ENCODE measurements around the gene ARAF.
A peak's percentile ranks its signal among the peaks of the same experiment; 100 is the strongest.

Gene ARAF

GRCh38 chrX:47610511-47610910 lies 49.5 kb downstream of the ARAF start:
- no peak for TF ChIP-seq CTCF (IDR thresholded peaks at IDR 0.05; ENCODE audit: low read depth, low read length)
- H3K4me3 ChIP-seq (replicated peaks in 1 of 2; ENCODE audit: low read depth in 2 of 2, low read length in 2 of 2), result no peak overlapping the region

GRCh38 chrX:47611489-47611888 lies 50.5 kb downstream of the ARAF start:
- no peak overlapping the region for H3K4me3 ChIP-seq (replicated peaks in 1 of 2; ENCODE audit: low read depth in 2 of 2, low read length in 2 of 2)
- no peak for DNase-seq (ENCODE audit: low read depth in 2 of 2)
- no peak for TF ChIP-seq CTCF (IDR thresholded peaks at IDR 0.05; ENCODE audit: low read depth, low read length)

More at GRCh38 chrX:47610511-47610910, 49.5 kb downstream of the ARAF start:
- DNase-seq (ENCODE audit: low read depth in 2 of 2), result peak; percentile 8 to 52

GRCh38 chrX:47611926-47612325 lies 50.9 kb downstream of the ARAF start:
- TF ChIP-seq CTCF (IDR thresholded peaks at IDR 0.05; ENCODE audit: low read depth, low read length), result no peak
- no peak for DNase-seq (ENCODE audit: low read depth in 2 of 2)
- H3K4me3 ChIP-seq (replicated peaks in 1 of 2; ENCODE audit: low read depth in 2 of 2, low read length in 2 of 2), result no peak overlapping the region

- no peak for TF ChIP-seq CTCF (IDR thresholded peaks at IDR 0.05; ENCODE audit: low read depth, low read length)
- no peak overlapping the region for H3K4me3 ChIP-seq (replicated peaks in 1 of 2; ENCODE audit: low read depth in 2 of 2, low read length in 2 of 2)
- DNase-seq (ENCODE audit: low read depth in 2 of 2), result no peak
These were observed 51.4 kb downstream of the ARAF start for GRCh38 chrX:47612418-47612817.

- DNase-seq (ENCODE audit: low read depth in 2 of 2), result no peak
These were observed 52.1 kb downstream of the ARAF start for GRCh38 chrX:47613082-47613481.

GRCh38 chrX:47614618-47615017 lies 53.6 kb downstream of the ARAF start:
- no peak for TF ChIP-seq CTCF (IDR thresholded peaks at IDR 0.05; ENCODE audit: low read depth, low read length)
- no peak overlapping the region for H3K4me3 ChIP-seq (replicated peaks in 1 of 2; ENCODE audit: low read depth in 2 of 2, low read length in 2 of 2)
- no peak for DNase-seq (ENCODE audit: low read depth in 2 of 2)

More at GRCh38 chrX:47613082-47613481, 52.1 kb downstream of the ARAF start:
- no peak for TF ChIP-seq CTCF (IDR thresholded peaks at IDR 0.05; ENCODE audit: low read depth, low read length)
- H3K4me3 ChIP-seq (replicated peaks in 1 of 2; ENCODE audit: low read depth in 2 of 2, low read length in 2 of 2), result no peak overlapping the region

- peak overlapping the region in 1 of 2 donors; percentile 51 for H3K4me3 ChIP-seq (replicated peaks in 1 of 2; ENCODE audit: low read depth in 2 of 2, low read length in 2 of 2)
- TF ChIP-seq CTCF (IDR thresholded peaks at IDR 0.05; ENCODE audit: low read depth, low read length), result no peak
- no peak for DNase-seq (ENCODE audit: low read depth in 2 of 2)
These were observed 58.0 kb downstream of the ARAF start for GRCh38 chrX:47618923-47619485.

Data from cardiac fibroblast (primary cell).